Activated naive CD4-positive, alpha-beta T cell treated with anti-CD3 and anti-CD28 coated beads, Interleukin-2, amount 10 ng/mL, durations not matched to agents 7 days and 5 days (primary cell): ENCODE data around the gene SNAPC4.

Source experiments
- CTCF ChIA-PET: fragments of 350-600 bp; sonication (Branson Sonifier 250); formaldehyde crosslinking; loops from one replicate; lab custom pipeline; 2021; ENCODE audit warnings: antibody characterized with exemption; lab: Charles Lee
- DNase-seq: peaks from one replicate; pipeline ENCODE4 v3.0.0-alpha.2; 2020
- H3K27ac Mint-ChIP-seq: one replicate; pipeline ENCODE4 v1.8.0; 2021; ENCODE audit warnings: mild to moderate bottlenecking, moderate library complexity, mixed read lengths
- H3K27me3 Mint-ChIP-seq: one replicate; pipeline ENCODE4 v1.8.0; 2021; ENCODE audit warnings: mild to moderate bottlenecking, mixed read lengths
- H3K36me3 Mint-ChIP-seq: one replicate; pipeline ENCODE4 v1.8.0; 2021; ENCODE audit warnings: mixed read lengths
- H3K4me1 Mint-ChIP-seq: one replicate; pipeline ENCODE4 v1.8.0; 2021; ENCODE audit warnings: mixed read lengths
- H3K4me3 Mint-ChIP-seq: one replicate; pipeline ENCODE4 v1.8.0; 2021; ENCODE audit warnings: mild to moderate bottlenecking, moderate library complexity, mixed read lengths
- H3K9me3 Mint-ChIP-seq: one replicate; pipeline ENCODE4 v1.8.0; 2021; ENCODE audit warnings: mixed read lengths

The SNAPC4 gene

GRCh38 chr9:136396219-136396515, 3.8 kb downstream of the SNAPC4 start:
- Mint-ChIP-seq H3K27me3 (no peaks in the 10 kb centered on the region), H3K4me3 (no peak overlapping the region), H3K36me3 (peaks cover 24% of the 10 kb centered on the region), H3K4me1 (peaks cover 26% of the 10 kb centered on the region), H3K9me3 (no peaks in the 10 kb centered on the region), H3K27ac (no peak overlapping the region)
- no peak for DNase-seq
- CTCF ChIA-PET = no interaction called here

- CTCF ChIA-PET = no interaction called here
- H3K27ac Mint-ChIP-seq = no peak overlapping the region
- H3K27me3 Mint-ChIP-seq = no peaks in the 10 kb centered on the region
- peaks cover 25% of the 10 kb centered on the region for H3K36me3 Mint-ChIP-seq
- DNase-seq = no peak
- H3K9me3 Mint-ChIP-seq = no peaks in the 10 kb centered on the region
- peaks cover 21% of the 10 kb centered on the region for H3K4me1 Mint-ChIP-seq
- H3K4me3 Mint-ChIP-seq = no peak overlapping the region
These were observed 4.4 kb downstream of the SNAPC4 start for GRCh38 chr9:136395345-136396218.

- peaks cover 26% of the 10 kb centered on the region for H3K36me3 Mint-ChIP-seq
- no peak for DNase-seq
- H3K27ac Mint-ChIP-seq = no peak overlapping the region
- no peaks in the 10 kb centered on the region for H3K27me3 Mint-ChIP-seq
- no peak overlapping the region for H3K4me3 Mint-ChIP-seq
- CTCF ChIA-PET = no interaction called here
- H3K4me1 Mint-ChIP-seq = peaks cover 17% of the 10 kb centered on the region
- H3K9me3 Mint-ChIP-seq = no peaks in the 10 kb centered on the region
These were observed 5.0 kb downstream of the SNAPC4 start for GRCh38 chr9:136395020-136395340.

GRCh38 chr9:136394312-136395019, 5.5 kb downstream of the SNAPC4 start:
- Mint-ChIP-seq H3K4me1 (peaks cover 17% of the 10 kb centered on the region), H3K9me3 (no peaks in the 10 kb centered on the region), H3K36me3 (peaks cover 29% of the 10 kb centered on the region), H3K27me3 (no peaks in the 10 kb centered on the region), H3K27ac (no peak overlapping the region), H3K4me3 (no peak overlapping the region)
- CTCF ChIA-PET = no interaction called here
- no peak for DNase-seq

GRCh38 chr9:136393531-136393930, 6.4 kb downstream of the SNAPC4 start:
- no peak overlapping the region for H3K27ac Mint-ChIP-seq
- H3K9me3 Mint-ChIP-seq = no peaks in the 10 kb centered on the region
- CTCF ChIA-PET = interaction anchor here (1.0 kb wide), 1 partner anchor 8 kb away, joined by 4 read pairs; no protein-coding TSS in a partner anchor
- no peak overlapping the region for H3K4me3 Mint-ChIP-seq
- peaks cover 8% of the 10 kb centered on the region for H3K4me1 Mint-ChIP-seq
- no peaks in the 10 kb centered on the region for H3K27me3 Mint-ChIP-seq
- no peak for DNase-seq
- peaks cover 26% of the 10 kb centered on the region for H3K36me3 Mint-ChIP-seq

- Mint-ChIP-seq H3K27me3 (no peaks in the 10 kb centered on the region), H3K36me3 (peaks cover 29% of the 10 kb centered on the region), H3K27ac (no peak overlapping the region), H3K4me3 (no peak overlapping the region), H3K4me1 (peaks cover 2% of the 10 kb centered on the region), H3K9me3 (no peaks in the 10 kb centered on the region)
- CTCF ChIA-PET = interaction anchor here (1.0 kb wide), 1 partner anchor 9 kb away, joined by 4 read pairs; no protein-coding TSS in a partner anchor
- no peak for DNase-seq
These were observed 7.2 kb downstream of the SNAPC4 start for GRCh38 chr9:136392538-136393449.

- Mint-ChIP-seq H3K27me3 (no peaks in the 10 kb centered on the region), H3K4me3 (no peak overlapping the region), H3K27ac (no peak overlapping the region), H3K9me3 (no peaks in the 10 kb centered on the region), H3K4me1 (no peaks in the 10 kb centered on the region), H3K36me3 (peaks cover 32% of the 10 kb centered on the region)
- CTCF ChIA-PET = no interaction called here
- DNase-seq = no peak
These were observed 8.0 kb downstream of the SNAPC4 start for GRCh38 chr9:136391737-136392537.

GRCh38 chr9:136389396-136389795, 10.6 kb downstream of the SNAPC4 start:
- Mint-ChIP-seq H3K27ac (no peak overlapping the region), H3K4me1 (no peaks in the 10 kb centered on the region), H3K27me3 (no peaks in the 10 kb centered on the region), H3K36me3 (peaks cover 34% of the 10 kb centered on the region), H3K4me3 (no peak overlapping the region), H3K9me3 (no peaks in the 10 kb centered on the region)
- no peak for DNase-seq
- CTCF ChIA-PET = interaction anchor here (1.3 to 2.0 kb wide), 2 partner anchors 10 to 12 kb away, joined by 4 to 6 read pairs; no protein-coding TSS in a partner anchor

- Mint-ChIP-seq H3K4me1 (no peaks in the 10 kb centered on the region), H3K4me3 (no peak overlapping the region), H3K27ac (no peak overlapping the region), H3K9me3 (no peaks in the 10 kb centered on the region), H3K27me3 (no peaks in the 10 kb centered on the region), H3K36me3 (peaks cover 36% of the 10 kb centered on the region)
- CTCF ChIA-PET = interaction anchor here (1.5 kb wide), 1 partner anchor 22 kb away, joined by 4 read pairs; no protein-coding TSS in a partner anchor
- DNase-seq = no peak
These were observed 12.8 kb downstream of the SNAPC4 start for GRCh38 chr9:136387217-136387616.

- H3K4me3 Mint-ChIP-seq = no peak overlapping the region
- no peaks in the 10 kb centered on the region for H3K4me1 Mint-ChIP-seq
- no peak for DNase-seq
- CTCF ChIA-PET = no interaction called here
- no peaks in the 10 kb centered on the region for H3K27me3 Mint-ChIP-seq
- H3K36me3 Mint-ChIP-seq = peaks cover 28% of the 10 kb centered on the region
- H3K27ac Mint-ChIP-seq = no peak overlapping the region
- H3K9me3 Mint-ChIP-seq = no peaks in the 10 kb centered on the region
These were observed 14.0 kb downstream of the SNAPC4 start for GRCh38 chr9:136386018-136386417.

- Mint-ChIP-seq H3K9me3 (no peaks in the 10 kb centered on the region), H3K27ac (no peak overlapping the region), H3K4me1 (no peaks in the 10 kb centered on the region), H3K36me3 (peaks cover 27% of the 10 kb centered on the region), H3K4me3 (no peak overlapping the region), H3K27me3 (no peaks in the 10 kb centered on the region)
- DNase-seq = no peak
- CTCF ChIA-PET = no interaction called here
These were observed 15.0 kb downstream of the SNAPC4 start for GRCh38 chr9:136385015-136385414.

GRCh38 chr9:136383436-136383835, 16.5 kb downstream of the SNAPC4 start:
- Mint-ChIP-seq H3K27ac (no peak overlapping the region), H3K4me3 (no peak overlapping the region), H3K4me1 (no peaks in the 10 kb centered on the region), H3K9me3 (no peaks in the 10 kb centered on the region), H3K36me3 (peaks cover 22% of the 10 kb centered on the region), H3K27me3 (no peaks in the 10 kb centered on the region)
- CTCF ChIA-PET = no interaction called here
- no peak for DNase-seq

GRCh38 chr9:136381966-136382513, 17.9 kb downstream of the SNAPC4 start:
- Mint-ChIP-seq H3K27me3 (no peaks in the 10 kb centered on the region), H3K4me1 (no peaks in the 10 kb centered on the region), H3K9me3 (no peaks in the 10 kb centered on the region), H3K27ac (no peak overlapping the region), H3K36me3 (peaks cover 15% of the 10 kb centered on the region), H3K4me3 (no peak overlapping the region)
- CTCF ChIA-PET = no interaction called here
- no peak for DNase-seq
